D721Med (cell line): Measurements from ENCODE around the gene ADAMTS13.

ENCODE experiments used
- DNase-seq: peaks from one replicate; pipeline ENCODE4 v3.0.0; 2011; ENCODE audit warnings: low spot score; ENCODE audit not compliant: insufficient read length
- FAIRE-seq: peaks from 2 replicates; lab custom pipeline; 2011; peaks lifted over from hg19 to GRCh38; lab: Jason Lieb, UNC
- CTCF ChIP-seq: IDR thresholded peaks from 2 replicates; pipeline ENCODE4 v1.5.1; 2012; ENCODE audit warnings: mild to moderate bottlenecking, control low read depth; ENCODE audit not compliant: insufficient read depth; ENCODE audit errors: missing control alignments

The ADAMTS13 gene

GRCh38 chr9:133402689-133403088 lies 19.5 kb upstream of the ADAMTS13 start:
- FAIRE-seq (no peak), DNase-seq (peak; percentile 6)
- no peak for TF ChIP-seq CTCF

DNA sequence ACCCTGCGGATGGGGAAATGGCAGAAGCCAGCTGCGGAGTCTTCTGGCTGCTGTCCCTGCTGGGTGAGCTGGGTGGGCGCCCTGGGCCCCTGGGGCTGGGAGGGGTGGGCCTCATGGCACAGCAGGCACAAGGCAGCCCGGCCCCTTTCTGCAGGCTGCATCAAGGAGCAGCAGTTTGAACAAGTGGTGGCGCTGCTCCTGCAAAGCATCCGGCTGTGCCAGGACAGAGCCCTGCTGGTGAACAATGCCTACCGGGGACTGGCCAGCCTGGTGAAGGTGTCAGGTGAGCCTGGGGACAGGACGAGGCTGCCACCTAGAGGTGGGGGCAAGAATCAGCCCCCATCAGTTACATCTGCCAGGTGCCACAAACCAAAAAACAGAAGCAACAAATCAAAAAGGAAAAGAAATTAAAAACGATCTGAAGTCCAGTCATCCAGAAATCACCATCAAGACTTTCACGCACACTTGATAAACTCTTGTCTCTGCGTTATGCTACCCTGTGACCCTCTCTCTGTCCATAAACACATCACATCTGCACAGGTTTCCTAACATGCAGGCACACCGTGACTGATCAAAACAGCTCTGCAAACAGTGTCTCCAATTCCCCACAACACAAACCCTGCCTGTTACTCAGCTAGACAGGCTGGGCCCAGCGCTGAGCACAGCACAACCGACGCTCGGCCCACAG lies 18.3 kb upstream of the ADAMTS13 start:
- peak; percentile 25 for DNase-seq
- no peak for FAIRE-seq

GRCh38 chr9:133404454-133405002 lies 17.6 kb upstream of the ADAMTS13 start:
- no peak for FAIRE-seq
- DNase-seq, result peak; percentile 6
- TF ChIP-seq CTCF, result no peak

More for the DNA sequence above, 18.3 kb upstream of the ADAMTS13 start:
- TF ChIP-seq CTCF, result peak; percentile 33

- FAIRE-seq (no peak), DNase-seq (no peak)
- no peak for TF ChIP-seq CTCF
Measured at GRCh38 chr9:133405508-133406438, 16.4 kb upstream of the ADAMTS13 start.

- DNase-seq, result peak; percentile 75
- FAIRE-seq, result no peak
- peak; percentile 83 for TF ChIP-seq CTCF
Measured at GRCh38 chr9:133406480-133407307, 15.5 kb upstream of the ADAMTS13 start.

DNA sequence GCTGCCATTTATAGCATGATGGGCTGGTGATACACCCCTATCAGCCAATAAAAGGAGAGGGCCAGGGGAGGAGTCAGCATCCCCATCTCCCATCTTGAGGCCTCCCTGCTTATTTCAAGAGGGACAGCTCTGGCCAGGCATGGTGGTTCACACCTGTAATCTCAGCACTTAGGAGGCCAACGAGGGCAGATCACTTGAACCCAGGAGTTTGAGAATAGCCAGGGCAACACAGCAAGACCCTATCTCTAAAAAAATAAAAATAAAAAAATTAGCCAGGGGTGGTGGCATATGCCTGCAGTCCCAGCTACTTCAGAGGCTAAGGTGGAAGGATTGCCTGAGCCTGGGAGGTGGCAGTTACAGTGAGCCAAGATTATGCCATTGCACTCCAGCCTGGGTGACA lies 14.1 kb upstream of the ADAMTS13 start:
- TF ChIP-seq CTCF, result no peak
- DNase-seq, result no peak
- FAIRE-seq, result no peak
